Breast epithelium (tissue), 3 donors: ENCODE results near the gene IL20.

Source experiments
- POLR2AphosphoS5 ChIP-seq, 3 donors: sonication (generic); formaldehyde crosslinking; IDR thresholded peaks; one replicate each; pipeline ENCODE4 v1.6.1; 2017; ENCODE audit warnings: antibody characterized with exemption in 3 of 3
- TF ChIP-seq, protein P1 (sequence below), 3 donors: fragments of 450-650 bp; IDR thresholded peaks; one replicate each; pipeline ENCODE4 v1.5.1; 2016 to 2017; ENCODE audit warnings: antibody characterized with exemption in 3 of 3, mild to moderate bottlenecking in 3 of 3, moderate library complexity in 3 of 3

DNA sequence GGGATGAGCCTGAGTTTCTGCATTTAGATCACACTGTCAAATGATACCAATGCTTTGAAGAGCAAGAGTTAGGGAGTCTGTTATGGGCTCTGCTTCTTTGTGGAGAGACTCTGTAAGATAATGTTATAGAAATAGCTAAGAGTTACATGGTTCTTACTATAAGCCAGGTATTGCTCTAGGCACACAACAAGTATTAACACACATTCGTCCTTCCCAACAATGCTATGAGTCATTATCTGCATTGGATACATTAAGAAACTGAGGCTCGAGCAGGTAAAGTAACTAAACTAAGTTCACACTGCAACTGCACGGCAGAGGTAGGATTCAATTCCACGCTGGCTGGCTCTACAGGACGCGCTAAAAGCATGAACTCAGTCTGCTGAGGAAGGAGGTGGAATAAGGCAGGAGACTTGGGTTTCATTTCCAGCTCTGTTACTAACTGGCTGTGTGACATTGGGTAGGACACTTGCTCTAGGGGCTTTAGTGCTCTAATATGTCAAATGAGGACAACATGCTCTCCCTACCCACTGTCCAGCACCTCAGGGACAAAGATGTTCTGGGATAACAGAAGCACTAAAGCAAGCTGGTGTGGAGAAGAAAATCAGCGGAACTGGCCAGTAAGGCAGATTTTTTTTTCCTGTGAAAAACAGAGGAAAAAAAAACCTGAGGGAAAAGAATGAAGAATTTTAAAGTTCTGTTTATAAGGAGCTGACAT is 23.7 kb upstream of the IL20 start:
- no peak for TF ChIP-seq POLR2AphosphoS5 (IDR thresholded peaks at IDR 0.05)
- TF ChIP-seq, protein P1, sequence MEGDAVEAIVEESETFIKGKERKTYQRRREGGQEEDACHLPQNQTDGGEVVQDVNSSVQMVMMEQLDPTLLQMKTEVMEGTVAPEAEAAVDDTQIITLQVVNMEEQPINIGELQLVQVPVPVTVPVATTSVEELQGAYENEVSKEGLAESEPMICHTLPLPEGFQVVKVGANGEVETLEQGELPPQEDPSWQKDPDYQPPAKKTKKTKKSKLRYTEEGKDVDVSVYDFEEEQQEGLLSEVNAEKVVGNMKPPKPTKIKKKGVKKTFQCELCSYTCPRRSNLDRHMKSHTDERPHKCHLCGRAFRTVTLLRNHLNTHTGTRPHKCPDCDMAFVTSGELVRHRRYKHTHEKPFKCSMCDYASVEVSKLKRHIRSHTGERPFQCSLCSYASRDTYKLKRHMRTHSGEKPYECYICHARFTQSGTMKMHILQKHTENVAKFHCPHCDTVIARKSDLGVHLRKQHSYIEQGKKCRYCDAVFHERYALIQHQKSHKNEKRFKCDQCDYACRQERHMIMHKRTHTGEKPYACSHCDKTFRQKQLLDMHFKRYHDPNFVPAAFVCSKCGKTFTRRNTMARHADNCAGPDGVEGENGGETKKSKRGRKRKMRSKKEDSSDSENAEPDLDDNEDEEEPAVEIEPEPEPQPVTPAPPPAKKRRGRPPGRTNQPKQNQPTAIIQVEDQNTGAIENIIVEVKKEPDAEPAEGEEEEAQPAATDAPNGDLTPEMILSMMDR (IDR thresholded peaks at IDR 0.05) = no peak
